GM21576 (cell line): ENCODE measurements around the gene ANXA2R.

ENCODE experiments used
- ATAC-seq: cut with Tn5 transposase; IDR thresholded peaks from one replicate; pipeline ENCODE4 v1.9.1; 2021; ENCODE audit warnings: mild to moderate bottlenecking, moderate library complexity; ENCODE audit not compliant: unreplicated experiment

Gene ANXA2R

GRCh38 chr5:43001748-43002147 is 38.4 kb downstream of the ANXA2R start:
- ATAC-seq = no peak

GRCh38 chr5:43000914-43001313 is 39.2 kb downstream of the ANXA2R start:
- no peak for ATAC-seq

- ATAC-seq = no peak
Measured at GRCh38 chr5:43000111-43000840, 39.8 kb downstream of the ANXA2R start.

- no peak for ATAC-seq
Measured at GRCh38 chr5:42995360-42995751, 44.8 kb downstream of the ANXA2R start.

- peak; percentile 52 for ATAC-seq
Measured at GRCh38 chr5:42994555-42995359, 45.4 kb downstream of the ANXA2R start.

- no peak for ATAC-seq
Measured at GRCh38 chr5:42994246-42994554, 45.9 kb downstream of the ANXA2R start.

GRCh38 chr5:42993516-42994245 is 46.4 kb downstream of the ANXA2R start:
- ATAC-seq = peak; percentile 8

- peak; percentile 43 for ATAC-seq
Measured at GRCh38 chr5:42992088-42992879, 47.8 kb downstream of the ANXA2R start.

GRCh38 chr5:42991404-42992087 is 48.6 kb downstream of the ANXA2R start:
- ATAC-seq = peak; percentile 23

- ATAC-seq = no peak
Measured at GRCh38 chr5:42990892-42991291, 49.2 kb downstream of the ANXA2R start.
